Measurements from ENCODE around the gene GRB10. TPM values are rescaled to one million over a fixed set of nuclear protein-coding genes. Genes with fewer than 3 reads are reported as not detected.

The GRB10 gene
- total and polyA plus RNA-seq, 2 of the 8 experiments (the other 6 are each of a cell fraction or from before 2014, with no cell fraction given) = 35.7 to 97.0 TPM

DNA sequence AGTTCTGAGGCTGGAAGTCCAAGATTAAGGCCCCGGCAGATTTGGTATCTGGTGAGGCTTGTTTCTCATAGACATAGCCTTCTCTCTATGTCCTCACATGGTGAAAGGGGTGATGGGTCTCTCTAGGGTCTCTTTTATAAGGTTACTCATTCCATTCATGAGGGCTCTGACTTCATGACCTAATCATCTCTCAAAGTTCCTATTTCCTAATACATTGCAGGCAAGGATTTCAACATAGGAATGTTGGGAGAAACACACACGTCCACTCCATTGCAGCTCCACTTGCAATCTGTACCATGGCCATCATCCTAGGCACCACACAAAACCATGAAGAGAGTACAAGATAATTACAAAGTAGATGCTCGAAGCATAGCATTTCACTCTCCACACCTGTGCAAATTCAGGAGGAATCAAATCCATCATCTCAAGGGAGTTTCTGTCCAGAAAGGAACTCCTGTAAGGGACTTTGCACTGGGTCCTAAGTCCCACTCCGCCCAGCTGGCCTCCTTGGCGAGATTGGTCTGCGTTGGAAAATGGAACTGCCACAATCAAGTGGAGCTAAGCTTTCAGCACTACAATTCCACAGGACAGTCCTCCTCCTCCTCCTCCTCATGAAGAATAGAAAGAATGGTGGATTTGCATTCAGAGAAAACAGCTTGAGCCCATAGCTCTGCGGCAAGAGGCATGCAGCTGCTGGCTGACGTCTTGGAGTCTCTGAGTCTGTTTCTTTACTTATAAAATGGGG, 226.3 kb downstream of the GRB10 start:
- H3K4me1 ChIP-seq (replicated peaks in 1 of 4; ENCODE audit: control insufficient read depth in 3 of 4, insufficient read depth in 4 of 4, low read length in 3 of 4) = peaks cover 0 to 3% (median 1%) of the 10 kb centered on the region in 4 experiments; a peak in 4 of 7 replicates
- H3K56ac ChIP-seq (replicated peaks; ENCODE audit: insufficient read length, low read depth, low read length) = no peak overlapping the region
- no peak overlapping the region for H4K5ac ChIP-seq (ENCODE audit: insufficient read length, low read depth, low read length)
- no peak for DNase-seq (ENCODE audit: low read depth in 1 of 2, low spot score in 2 of 2)
- FAIRE-seq = no peak
- H2BK12ac ChIP-seq (ENCODE audit: low read depth, low read length) = no peak overlapping the region
- no peak overlapping the region for H2BK120ac ChIP-seq (replicated peaks; ENCODE audit: low read depth, low read length)
- H3K23me2 ChIP-seq (ENCODE audit: low read depth, low read length) = no peaks in the 10 kb centered on the region
- H3K23ac ChIP-seq (ENCODE audit: insufficient read length) = no peak overlapping the region
- no peak overlapping the region for H3K9ac ChIP-seq (replicated peaks in 1 of 4; ENCODE audit: extremely low read depth in 1 of 4, low read depth in 3 of 4, low read length in 3 of 4)
- H3K4me2 ChIP-seq (ENCODE audit: insufficient read depth in 1 of 2, low read depth in 2 of 2, low read length in 2 of 2) = no peak overlapping the region
- no peak overlapping the region for H2BK15ac ChIP-seq (ENCODE audit: low read length)
- no peaks in the 10 kb centered on the region for H3K36me3 ChIP-seq (ENCODE audit: control insufficient read depth in 2 of 4, insufficient read depth in 4 of 4, low read length in 3 of 4)
- ChIA-PET CTCF (ENCODE audit: partially characterized antibody) (interaction anchor here (0.7 to 3.2 kb wide), 12 partner anchors 15 to 604 kb away, joined by 3 to 9 read pairs (median 4); no protein-coding TSS in a partner anchor), POLR2A (ENCODE audit: partially characterized antibody) (no interaction called here)
- no peaks in the 10 kb centered on the region for H3K9me3 ChIP-seq (ENCODE audit: insufficient read depth in 2 of 2, low read depth in 1 of 2, low read length in 1 of 2)
- 76% methylated on average over 8 of the region's 8 CpGs; no CpG with 5 or more reads in 1 of the 2 experiments for WGBS, 2 experiments (ENCODE audit: extremely low coverage in 1 of 2, insufficient coverage in 1 of 2, insufficient read length in 1 of 2, insufficient replicate concordance in 2 of 2, low coverage in 1 of 2, low lambda C conversion rate in 2 of 2, missing lambda C conversion rate in 1 of 2)
- H3K27me3 ChIP-seq (replicated peaks in 1 of 4; ENCODE audit: control insufficient read depth in 3 of 4, extremely low read depth in 1 of 4, insufficient read depth in 3 of 4, low read length in 3 of 4) = no peaks in the 10 kb centered on the region
- no peak overlapping the region for H2BK20ac ChIP-seq (ENCODE audit: low read length)
- H3K14ac ChIP-seq (ENCODE audit: insufficient read length) = no peak overlapping the region
- no peak overlapping the region for H4K91ac ChIP-seq (replicated peaks; ENCODE audit: insufficient read length, low read length)
- no peak overlapping the region for H2BK5ac ChIP-seq (ENCODE audit: low read depth, low read length)
- H3K79me1 ChIP-seq (ENCODE audit: low read depth, low read length) = no peaks in the 10 kb centered on the region
- no peak for TF ChIP-seq SIRT6 (IDR thresholded peaks at IDR 0.05; ENCODE audit: low read length)
- TF ChIP-seq EZH2 (IDR thresholded peaks at IDR 0.05; ENCODE audit: low read depth, low read length, severe bottlenecking) = no peak
- H3K79me2 ChIP-seq (ENCODE audit: control insufficient read depth in 1 of 2, insufficient read depth in 2 of 2, low read length in 2 of 2) = no peaks in the 10 kb centered on the region
- H3K27ac ChIP-seq (ENCODE audit: low read depth, low read length) = no peak overlapping the region
- H4K20me1 ChIP-seq (replicated peaks in 1 of 2; ENCODE audit: control insufficient read depth in 1 of 2, insufficient read depth in 2 of 2, low read length in 2 of 2) = no peaks in the 10 kb centered on the region
- H3K4ac ChIP-seq (replicated peaks; ENCODE audit: insufficient read length, low read depth, low read length) = no peak overlapping the region
- H2AK5ac ChIP-seq (ENCODE audit: low read depth, low read length) = no peak overlapping the region
- no peak overlapping the region for H3K18ac ChIP-seq (ENCODE audit: extremely low read depth, low read length)
- no peak overlapping the region for H3K4me3 ChIP-seq (ENCODE audit: extremely low read depth in 1 of 4, insufficient read depth in 2 of 4, low read depth in 3 of 4, low read length in 4 of 4)
- H2AFZ ChIP-seq (ENCODE audit: low read length) = no peak overlapping the region
- H4K8ac ChIP-seq (ENCODE audit: extremely low read depth, insufficient read depth, low read length) = no peak overlapping the region

All from H1 (cell line).